Fibroblast of lung (primary cell): Measurements from ENCODE around the gene RBMX2. TPM values are rescaled to one million over a fixed set of nuclear protein-coding genes. Genes with fewer than 3 reads are reported as not detected.

Experiments
- DNase-seq, 2 donors: peaks; one replicate each; pipeline versions ENCODE4 v3.0.0 to v3.0.0-alpha.2; 2010; ENCODE audit warnings: low read depth in 2 of 2
- H2AFZ ChIP-seq: 2 replicates; pipeline ENCODE4 v1.5.1; 2012; ENCODE audit warnings: low read length, control low read depth, inconsistent platforms
- H3K27ac ChIP-seq: 2 replicates; pipeline ENCODE4 v1.5.1; 2011; ENCODE audit warnings: low read length, control low read depth; ENCODE audit not compliant: insufficient read depth
- H3K27me3 ChIP-seq: 2 replicates; pipeline ENCODE4 v1.5.1; 2011; ENCODE audit warnings: mild to moderate bottlenecking, low read length; ENCODE audit not compliant: control insufficient read depth, insufficient read depth
- H3K36me3 ChIP-seq: 2 replicates; pipeline ENCODE4 v1.5.1; 2011; ENCODE audit warnings: low read length; ENCODE audit not compliant: control insufficient read depth, insufficient read depth
- H3K4me1 ChIP-seq: 2 replicates; pipeline ENCODE4 v1.5.1; 2011; ENCODE audit warnings: low read length; ENCODE audit not compliant: control insufficient read depth, insufficient read depth; ENCODE audit errors: extremely low read depth
- H3K4me2 ChIP-seq: 2 replicates; pipeline ENCODE4 v1.5.1; 2011; ENCODE audit warnings: low read length, control low read depth; ENCODE audit not compliant: insufficient read depth; ENCODE audit errors: extremely low read depth
- H3K4me3 ChIP-seq, 4 experiments: fragments of 200-600 bp in 1 of 4; sonication (generic) in 1 of 4; replicated peaks in 1 of 4; 2 replicates each; pipeline ENCODE4 v1.5.1; 2011 to 2016; ENCODE audit warnings: low read length in 4 of 4, low read depth in 3 of 4, mild to moderate bottlenecking in 3 of 4, control low read depth in 2 of 4, inconsistent platforms in 1 of 4, mixed read lengths in 1 of 4; ENCODE audit not compliant: insufficient read depth in 1 of 4; ENCODE audit errors: control extremely low read depth in 1 of 4
- H3K79me2 ChIP-seq: 2 replicates; pipeline ENCODE4 v1.5.1; 2012; ENCODE audit warnings: mild to moderate bottlenecking, low read length, inconsistent platforms; ENCODE audit not compliant: control insufficient read depth, insufficient read depth
- H3K9ac ChIP-seq: 2 replicates; pipeline ENCODE4 v1.5.1; 2011; ENCODE audit warnings: mild to moderate bottlenecking, low read length, control low read depth; ENCODE audit not compliant: insufficient read depth
- H3K9me3 ChIP-seq: 2 replicates; pipeline ENCODE4 v1.5.1; 2012; ENCODE audit warnings: low read depth, low read length; ENCODE audit not compliant: control insufficient read depth, insufficient read depth
- H4K20me1 ChIP-seq: 2 replicates; pipeline ENCODE4 v1.5.1; 2011; ENCODE audit warnings: low read length; ENCODE audit not compliant: control insufficient read depth, insufficient read depth; ENCODE audit errors: extremely low read depth
- CTCF ChIP-seq, 2 donors: IDR thresholded peaks in 1 of 2; conservative IDR thresholded peaks in 1 of 2; 1 replicate in 1 of 2; 2 replicates in 1 of 2; pipeline ENCODE4 v1.5.1; 2011 to 2012; ENCODE audit warnings: low read length in 2 of 2, control low read depth in 1 of 2, inconsistent platforms in 1 of 2, low read depth in 1 of 2, mild to moderate bottlenecking in 1 of 2
- EZH2 ChIP-seq: IDR thresholded peaks from 2 replicates; pipeline ENCODE4 v1.5.1; 2012; ENCODE audit warnings: low read length, control low read depth, mild to moderate bottlenecking; ENCODE audit errors: missing control alignments
- polyA plus RNA-seq, 2 donors: library from polyadenylated mRNA; depleted of rRNA in 1 of 2; stranded (reverse) in 1 of 2; unstranded in 1 of 2; fragments of >200 nt; gene quantifications; 2 replicates each; pipeline ENCODE4 v1.2.1, GENCODE V29; 2011 to 2012; ENCODE audit warnings: missing spikeins in 1 of 2
- total RNA-seq: library from RNA; depleted of rRNA; stranded (reverse); fragments of >200 nt; gene quantifications from 2 replicates; pipeline ENCODE4 v1.2.1, GENCODE V29; 2014

The RBMX2 gene
- total and polyA plus RNA-seq, 2 donors (not counting 1 experiment from before 2014, with no cell fraction given), result 20.8 to 32.0 TPM

DNA sequence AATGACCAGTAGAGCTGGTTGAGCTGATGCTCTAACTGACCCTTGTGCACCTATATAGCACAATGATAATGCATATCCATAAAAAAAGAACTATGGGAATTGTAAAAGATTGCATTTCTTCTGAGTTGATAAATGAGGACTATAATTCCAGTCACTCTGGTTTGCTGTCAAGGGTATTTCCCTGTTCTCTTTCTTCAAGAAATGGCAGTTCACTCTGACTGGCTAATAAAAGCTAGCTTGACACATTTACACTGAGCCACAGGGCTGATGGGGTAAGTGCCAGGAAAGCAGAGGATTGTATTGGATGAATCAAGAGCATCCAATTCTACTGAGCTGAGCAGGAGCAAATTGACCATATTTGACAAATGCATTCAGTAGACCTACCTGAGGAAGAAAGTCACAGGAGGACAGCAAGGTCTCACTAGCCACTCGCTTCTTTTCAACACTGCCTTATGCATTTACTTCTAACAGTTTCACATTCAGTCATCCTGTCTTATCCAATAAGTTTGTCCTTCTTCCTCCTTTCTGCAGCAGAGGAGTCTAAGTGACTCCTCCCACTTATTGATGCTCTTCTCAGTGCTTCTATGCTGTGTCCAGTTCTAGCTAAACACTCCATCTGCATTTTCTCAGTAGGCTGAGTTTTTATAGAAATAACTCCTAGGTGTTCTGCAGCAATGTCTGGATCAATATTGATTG lies 43.0 kb downstream of the RBMX2 start:
- H3K4me3 ChIP-seq, result no peak overlapping the region
- no peaks in the 10 kb centered on the region for H3K79me2 ChIP-seq
- H3K9me3 ChIP-seq, result no peaks in the 10 kb centered on the region
- H3K27ac ChIP-seq, result no peak overlapping the region
- no peak overlapping the region for H3K9ac ChIP-seq
- H3K4me1 ChIP-seq, result no peaks in the 10 kb centered on the region
- no peak overlapping the region for H2AFZ ChIP-seq
- no peaks in the 10 kb centered on the region for H3K36me3 ChIP-seq
- DNase-seq, result no peak
- H3K27me3 ChIP-seq, result no peaks in the 10 kb centered on the region
- H3K4me2 ChIP-seq, result no peak overlapping the region
- TF ChIP-seq EZH2 (no peak), CTCF (conservative IDR thresholded peaks at IDR 0.05 in 1 of 2, IDR thresholded peaks at IDR 0.05 in 1 of 2; ENCODE audit: low read depth in 1 of 2, low read length in 2 of 2) (no peak)
- H4K20me1 ChIP-seq, result no peaks in the 10 kb centered on the region

GRCh38 chrX:130446974-130447373 lies 45.2 kb downstream of the RBMX2 start:
- Histone ChIP-seq H3K4me2 (no peak overlapping the region), H3K27me3 (no peaks in the 10 kb centered on the region), H3K9me3 (no peaks in the 10 kb centered on the region), H2AFZ (no peak overlapping the region), H4K20me1 (no peaks in the 10 kb centered on the region), H3K9ac (no peak overlapping the region), H3K27ac (no peak overlapping the region), H3K4me3 (no peak overlapping the region), H3K79me2 (no peaks in the 10 kb centered on the region), H3K36me3 (no peaks in the 10 kb centered on the region), H3K4me1 (no peaks in the 10 kb centered on the region)
- DNase-seq, result no peak
- TF ChIP-seq EZH2, result no peak
- no peak for TF ChIP-seq CTCF (conservative IDR thresholded peaks at IDR 0.05 in 1 of 2, IDR thresholded peaks at IDR 0.05 in 1 of 2; ENCODE audit: low read depth in 1 of 2, low read length in 2 of 2)

Other genes with a start within 250 kb of the RBMX2 start
- gene AIFM1, start 236.1 kb upstream of the RBMX2 start, total RNA-seq, result 18.2 and 23.1 TPM in 2 replicates
- gene AIFM1, start 236.1 kb upstream of the RBMX2 start, polyA plus RNA-seq, result 36.1 and 47.1 TPM in 2 replicates
- 12.6 and 18.3 TPM in 2 replicates for gene RAB33A, start 230.0 kb upstream of the RBMX2 start, total RNA-seq
- 2.8 and 4.0 TPM in 2 replicates for gene RAB33A, start 230.0 kb upstream of the RBMX2 start, polyA plus RNA-seq
- gene ZNF280C, start 133.1 kb upstream of the RBMX2 start, total RNA-seq, result 2.3 and 4.1 TPM in 2 replicates
- 7.6 and 8.7 TPM in 2 replicates for gene ZNF280C, start 133.1 kb upstream of the RBMX2 start, polyA plus RNA-seq
- gene SLC25A14, start 62.1 kb upstream of the RBMX2 start, total RNA-seq, result 8.0 and 11.2 TPM in 2 replicates
- 11.9 and 15.2 TPM in 2 replicates for gene SLC25A14, start 62.1 kb upstream of the RBMX2 start, polyA plus RNA-seq
- gene GPR119, start 16.3 kb upstream of the RBMX2 start, total RNA-seq, result not detected in 2 replicates
- gene GPR119, start 16.3 kb upstream of the RBMX2 start, polyA plus RNA-seq, result not detected in 2 replicates